Stimulated activated CD4-positive, alpha-beta T cell treated with anti-CD3 and anti-CD28 coated beads, TNF-alpha, amount 100 ng/mL, for 4 hours (primary cell): ENCODE results near the gene ENTPD7.
"Not testable (repeated sequence)": the region's sequence is repeated elsewhere in the genome, so short reads cannot be mapped to it uniquely, and the experiment has no call there.

Experiments
- DNase-seq, 3 experiments: peaks; one replicate each; pipeline ENCODE4 v3.0.0-alpha.2; 2020; ENCODE audit warnings: low read depth in 3 of 3

The ENTPD7 gene

GRCh38 chr10:99743841-99744240 lies 84.5 kb downstream of the ENTPD7 start:
- no peak for DNase-seq

GRCh38 chr10:99746166-99746565 lies 86.9 kb downstream of the ENTPD7 start:
- DNase-seq = not testable (repeated sequence)

DNA sequence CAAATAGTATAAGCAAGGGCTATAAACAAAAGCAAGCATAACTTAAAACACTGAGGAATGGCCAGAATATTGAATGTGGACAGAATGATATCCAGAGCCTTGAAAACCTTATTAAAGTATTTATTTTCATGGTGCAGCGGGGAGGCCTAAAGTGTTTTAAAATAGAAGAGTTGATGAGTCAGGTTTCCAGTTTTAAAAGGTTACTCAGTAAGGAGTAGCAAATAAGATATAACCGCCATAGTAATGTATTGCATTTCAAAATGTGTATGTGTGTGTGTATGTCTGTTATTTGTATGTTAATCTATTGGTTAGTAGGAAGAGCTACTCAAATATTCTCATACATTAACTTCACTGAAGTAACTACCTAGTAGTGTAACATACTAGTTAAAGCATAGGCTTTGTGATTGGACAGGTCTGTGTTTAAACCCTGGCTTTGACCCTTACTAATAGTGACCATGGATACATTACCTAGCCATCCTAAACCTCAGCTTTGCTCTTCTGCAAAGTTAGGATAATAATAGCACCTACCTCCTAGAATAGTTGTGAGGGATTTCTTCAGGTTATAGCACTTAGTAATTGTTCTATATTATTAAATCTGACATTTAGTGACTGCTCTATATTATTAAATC lies 89.6 kb downstream of the ENTPD7 start:
- DNase-seq = no peak

DNA sequence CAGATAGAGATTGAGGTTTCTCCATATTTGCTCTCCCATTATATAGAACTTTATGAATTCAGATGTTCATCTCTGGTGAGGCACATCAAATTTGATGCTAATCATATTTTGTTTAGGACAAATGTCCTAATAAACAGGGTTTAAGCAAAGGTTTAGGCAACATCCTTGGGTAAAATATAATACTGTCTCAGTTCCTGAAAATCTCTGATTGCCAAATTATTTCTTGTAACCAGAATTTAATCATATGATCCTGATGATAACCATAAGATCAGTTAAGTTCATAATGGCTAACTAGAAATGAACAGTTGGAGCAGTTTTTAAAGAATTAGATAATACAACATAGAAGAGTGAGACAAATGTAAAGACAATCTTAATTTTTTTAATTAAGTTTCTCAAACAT lies 91.3 kb downstream of the ENTPD7 start:
- no peak for DNase-seq

GRCh38 chr10:99754670-99755069 lies 95.4 kb downstream of the ENTPD7 start:
- DNase-seq = no peak
